ENCODE results near the gene BNC2.

BNC2 gene

DNA sequence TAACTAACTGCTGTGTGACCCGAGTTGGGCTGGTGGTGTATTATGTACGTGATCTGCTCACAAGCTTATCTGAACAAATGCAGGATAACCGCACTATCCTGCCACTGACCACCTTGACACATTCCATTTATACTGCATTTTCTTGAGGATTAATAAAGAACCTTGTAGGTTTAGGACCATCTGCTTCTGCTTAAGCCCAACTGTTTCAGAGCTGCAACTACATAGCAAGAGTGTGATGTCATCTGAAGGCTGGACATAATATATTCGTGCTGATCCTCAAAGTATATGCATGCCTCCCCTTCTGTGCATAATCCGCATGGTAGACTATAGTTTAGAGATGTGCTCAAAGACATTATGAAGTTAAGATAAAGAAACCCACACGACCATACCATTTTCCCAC, 435.9 kb downstream of the BNC2 start:
- no peak for DNase-seq

DNA sequence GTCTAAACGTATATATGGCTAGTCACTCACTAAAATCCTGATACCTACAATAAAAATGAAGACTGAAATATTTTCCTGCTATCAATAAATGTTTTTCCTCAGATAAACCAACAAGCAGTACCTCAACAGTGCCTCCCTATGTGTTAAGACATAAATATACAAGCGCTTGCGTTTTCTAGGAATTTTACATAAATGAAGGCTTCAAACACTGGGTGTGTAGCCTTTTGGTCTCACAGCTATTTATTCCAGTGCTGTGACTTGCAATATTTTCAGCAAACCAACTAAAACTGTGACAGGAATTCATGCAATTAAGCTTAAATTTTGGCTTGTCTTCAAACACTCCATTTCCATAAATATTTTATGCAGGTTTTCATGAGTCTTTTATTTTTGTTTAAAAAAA, 437.0 kb downstream of the BNC2 start:
- no peak for DNase-seq

DNA sequence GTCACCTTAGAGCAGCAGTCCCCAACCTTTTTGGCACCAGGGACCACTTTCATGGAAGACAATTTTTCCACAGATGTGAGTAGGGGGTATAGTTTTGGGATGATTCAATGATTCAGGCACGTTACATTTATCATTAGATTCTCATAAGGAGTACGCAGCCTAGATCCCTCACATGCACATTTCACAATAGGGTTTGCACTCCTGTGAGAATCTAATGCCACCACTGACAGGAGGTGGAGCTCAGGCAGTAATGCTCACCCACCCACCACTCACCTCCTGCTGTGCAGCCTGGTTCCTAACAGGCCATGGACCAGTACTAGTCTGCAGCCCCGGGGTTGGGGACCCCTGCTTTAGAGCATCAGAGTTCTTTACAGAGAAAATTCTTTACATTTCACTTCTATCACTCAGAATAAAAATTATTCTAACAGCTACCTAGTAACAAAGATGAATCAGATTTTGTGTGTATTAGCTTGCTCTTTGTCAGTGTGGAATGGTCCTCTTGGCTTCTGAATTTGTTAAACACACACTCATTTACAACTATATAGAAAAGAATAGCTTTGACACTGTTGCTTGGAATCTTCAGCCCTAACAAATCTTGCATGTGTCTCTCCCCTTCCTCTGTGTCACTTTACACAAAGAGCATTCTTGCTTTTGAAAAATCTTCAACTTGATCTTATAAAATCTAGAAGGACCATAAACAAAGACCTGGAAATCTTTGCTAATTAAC, 438.6 kb downstream of the BNC2 start:
- no peak for DNase-seq

DNA sequence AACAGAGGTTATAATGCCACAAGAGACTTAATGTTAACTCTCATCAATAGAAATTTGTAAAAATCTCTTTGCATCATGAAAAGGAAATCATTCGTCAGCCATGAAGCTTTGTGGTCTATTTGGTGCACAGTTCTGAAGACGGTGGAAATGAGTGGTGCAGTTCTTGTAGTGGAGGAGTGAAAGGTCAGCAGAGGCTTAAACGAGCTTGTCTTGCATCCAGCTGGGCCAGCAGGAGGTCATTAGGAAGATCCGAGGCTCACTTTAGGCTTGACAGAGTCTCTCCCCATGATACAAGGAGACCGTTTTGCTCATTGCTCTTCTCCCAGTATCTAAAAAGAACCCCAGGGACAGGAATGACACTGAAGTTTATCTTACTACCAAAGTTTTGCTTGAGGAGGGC, 440.8 kb downstream of the BNC2 start:
- no peak for DNase-seq

DNA sequence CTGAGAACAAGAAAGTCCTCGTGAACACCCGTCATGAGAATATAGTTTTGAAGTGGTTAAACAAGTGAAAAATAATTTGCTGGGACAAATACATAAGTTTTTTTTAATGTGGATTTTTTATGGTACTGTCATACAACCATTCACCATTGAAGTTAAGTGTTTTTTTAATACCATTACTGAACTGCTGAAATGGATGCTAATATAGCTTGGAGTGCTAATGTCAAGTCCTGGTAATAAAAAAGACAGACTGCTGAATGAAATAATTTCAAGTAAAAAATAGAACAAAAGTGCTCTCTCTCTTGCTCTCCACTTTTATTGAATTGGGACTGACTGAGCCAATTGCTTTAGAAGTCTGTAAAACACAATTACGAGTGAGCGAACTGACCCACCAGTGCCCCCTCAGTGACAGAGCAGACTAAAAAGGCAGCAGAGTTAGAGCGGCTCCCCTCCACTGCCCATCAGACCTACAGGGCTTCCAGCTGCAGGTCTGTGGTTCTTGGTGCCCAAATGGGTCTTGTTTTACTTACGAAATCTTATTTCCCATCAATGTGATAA, 442.5 kb downstream of the BNC2 start:
- no peak for DNase-seq

DNA sequence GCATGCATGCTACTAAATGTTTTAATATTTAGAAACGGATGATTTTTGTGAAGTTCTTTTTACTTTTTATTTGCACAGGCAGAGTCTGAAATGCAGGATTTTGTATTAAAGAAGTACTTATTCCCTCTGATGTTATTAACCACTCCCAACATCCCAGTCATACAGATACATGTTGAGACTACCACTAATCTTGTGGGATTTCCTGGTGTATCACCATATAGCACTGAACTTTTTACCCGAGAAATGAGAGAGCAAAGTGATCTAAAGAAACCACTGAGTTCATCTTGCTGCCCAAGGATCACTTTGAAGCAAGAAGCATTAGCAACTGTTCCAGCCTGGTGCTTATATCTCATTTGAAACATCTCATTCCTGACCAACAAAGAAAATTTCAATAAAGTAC, 443.8 kb downstream of the BNC2 start:
- no peak for DNase-seq

DNA sequence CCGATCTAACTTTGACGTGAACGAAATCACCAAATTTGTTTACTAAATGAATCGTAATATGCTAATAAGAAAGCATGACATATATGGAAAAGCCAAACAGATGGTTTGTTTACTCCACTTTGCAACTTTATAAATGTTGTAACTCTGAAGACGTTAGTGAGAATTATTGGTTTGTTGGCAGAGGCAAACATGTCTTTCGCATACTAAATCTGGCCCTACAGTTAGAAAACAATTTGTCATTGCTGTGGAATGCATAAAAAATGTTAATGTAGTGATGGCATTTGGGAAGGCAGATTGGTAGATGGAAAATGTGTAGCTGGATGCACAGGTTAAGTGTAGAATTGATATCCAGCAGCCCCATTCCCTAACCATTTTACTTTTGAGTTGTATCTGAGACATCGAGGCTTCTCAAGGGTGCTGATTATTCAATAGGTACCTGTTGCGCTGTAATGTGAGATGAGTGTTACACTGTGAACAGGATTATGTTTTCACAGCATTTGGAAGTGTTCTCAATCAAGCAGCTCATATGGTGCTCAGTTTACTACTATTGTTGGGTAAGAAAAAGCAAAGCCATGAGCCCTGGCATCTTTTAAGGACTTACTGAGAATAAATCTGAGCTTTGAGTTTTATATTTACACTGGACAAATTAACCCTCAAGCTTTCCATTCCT, 444.8 kb downstream of the BNC2 start:
- no peak for DNase-seq

DNA sequence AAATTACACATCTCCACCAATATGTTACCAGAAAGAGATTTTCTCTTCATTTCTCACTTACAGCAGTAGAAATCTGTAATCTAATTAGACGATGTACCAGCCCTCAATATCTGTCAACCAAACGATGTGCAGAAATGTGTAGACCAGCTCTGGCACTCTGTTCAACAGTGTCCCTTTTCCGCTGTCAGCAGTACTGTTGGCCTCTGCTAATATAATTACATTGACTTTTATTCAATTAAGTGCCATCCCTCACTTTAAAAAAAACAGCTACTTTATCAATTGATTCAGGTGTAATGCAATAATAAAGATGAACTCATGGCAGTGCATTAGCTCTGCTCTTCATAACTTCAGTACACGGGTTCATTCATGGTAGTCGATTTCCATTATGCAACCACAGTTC, 448.4 kb downstream of the BNC2 start:
- no peak for DNase-seq

DNA sequence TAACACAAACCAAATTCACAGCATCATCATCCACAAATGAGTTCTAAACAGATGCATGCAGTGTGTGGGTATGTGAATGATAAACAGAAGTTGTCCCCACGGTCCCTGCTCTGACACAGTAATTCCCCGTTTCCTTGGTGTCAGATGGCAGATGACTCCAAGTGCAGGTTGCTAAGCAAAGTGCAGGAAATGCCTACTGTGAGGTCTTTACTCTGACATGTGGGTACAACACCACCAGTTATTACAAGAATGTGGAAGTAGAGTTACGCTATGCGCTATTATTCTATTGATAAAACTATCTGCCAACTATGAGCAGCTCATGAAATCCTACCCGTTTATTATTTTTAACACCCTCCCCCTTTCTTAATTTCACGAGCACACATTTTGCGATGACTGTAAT, 448.9 kb downstream of the BNC2 start:
- no peak for DNase-seq

DNA sequence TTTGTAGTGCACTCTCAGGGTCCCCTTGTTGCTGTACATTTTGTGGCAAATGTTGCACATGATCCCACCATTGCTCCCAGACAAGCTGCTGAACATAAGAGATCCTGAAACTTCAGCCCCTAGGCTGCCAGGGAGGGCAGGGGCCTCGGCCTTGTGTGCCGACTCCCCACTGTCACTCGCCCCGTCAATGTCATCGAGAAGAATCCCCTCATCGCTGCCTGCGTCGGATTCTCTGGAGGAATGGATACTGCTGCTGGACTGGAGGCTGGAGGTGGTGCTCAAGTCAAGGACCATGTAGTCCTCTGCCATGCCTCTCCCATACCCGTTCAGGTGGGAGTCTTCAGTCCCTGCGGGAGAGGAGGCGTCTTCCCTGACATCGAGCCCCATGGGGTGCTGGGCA, 451.3 kb downstream of the BNC2 start:
- no peak for DNase-seq

DNA sequence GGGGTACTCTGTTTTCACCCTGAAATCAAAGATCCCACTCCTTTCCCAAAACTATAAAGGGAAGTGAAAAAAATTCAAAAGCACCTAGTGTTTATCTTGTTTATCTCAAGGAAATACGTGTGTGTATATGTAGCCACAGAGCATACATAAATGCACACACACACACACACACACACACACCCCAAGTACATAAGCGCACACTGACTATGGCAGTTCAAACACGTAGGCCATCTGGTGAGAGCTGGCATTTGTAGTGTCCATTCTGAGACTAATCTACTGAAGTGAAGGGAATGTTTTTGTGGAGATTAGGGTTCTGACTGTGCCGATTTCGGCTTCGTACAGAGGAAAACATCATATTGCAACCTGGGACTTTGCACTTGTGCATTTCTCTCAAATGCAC, 451.7 kb downstream of the BNC2 start:
- DNase-seq: no peak

DNA sequence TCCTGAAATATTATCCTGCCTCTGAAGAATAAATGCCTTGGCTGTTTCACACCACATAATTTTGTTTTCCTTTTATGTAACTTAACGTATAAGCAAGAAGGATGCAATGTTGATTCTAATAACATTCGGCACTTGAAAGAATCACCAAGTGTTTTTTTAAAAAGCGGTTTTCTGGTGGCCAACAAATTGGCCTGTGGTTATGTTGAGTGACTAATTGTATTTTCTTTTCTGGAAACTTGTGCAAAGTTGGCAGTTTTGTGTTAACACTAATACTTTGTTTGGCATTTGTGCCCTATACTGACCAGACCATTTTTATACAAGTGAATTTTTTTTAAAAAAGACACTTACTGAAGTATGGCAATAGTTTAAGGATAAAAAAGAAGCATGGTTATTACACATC, 452.7 kb downstream of the BNC2 start:
- no peak for DNase-seq

DNA sequence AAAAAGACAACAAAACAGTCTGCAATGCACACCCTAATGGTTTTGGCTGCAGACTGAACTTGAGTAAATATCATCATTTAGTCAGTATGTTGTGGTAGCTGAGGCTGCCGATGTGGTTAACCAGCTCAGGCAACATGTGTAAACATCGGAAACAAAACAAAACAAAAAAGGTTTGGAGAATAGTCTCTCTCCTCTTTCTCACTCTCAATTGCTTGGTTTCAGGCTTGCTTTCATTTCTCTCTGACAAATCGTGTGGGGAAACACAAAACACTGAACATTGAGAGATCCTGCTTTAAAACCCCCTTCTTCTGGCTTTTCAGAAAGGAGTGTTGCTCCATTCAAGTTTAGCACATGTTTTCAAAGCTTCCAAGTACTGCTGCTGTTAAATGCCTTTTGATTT, 453.3 kb downstream of the BNC2 start:
- no peak for DNase-seq

DNA sequence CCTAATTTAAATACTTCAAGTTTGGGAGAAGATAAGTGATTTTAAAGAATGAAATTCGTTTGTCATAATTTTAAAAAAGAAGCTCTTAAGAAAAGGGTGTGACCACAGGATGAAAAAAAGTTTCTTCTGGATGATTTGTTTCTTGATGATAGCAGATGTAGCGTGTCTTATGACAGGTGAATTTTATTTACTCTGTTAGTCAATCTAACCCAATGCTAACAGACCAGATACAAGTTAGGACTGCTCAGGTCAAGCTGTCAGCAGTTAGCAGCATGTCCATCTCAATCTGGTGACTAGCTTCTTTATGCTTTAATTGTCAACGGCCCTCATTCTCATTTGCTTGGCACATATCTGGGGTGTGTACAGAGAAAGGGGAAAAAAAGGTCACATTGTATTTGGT, 456.0 kb downstream of the BNC2 start:
- no peak for DNase-seq

DNA sequence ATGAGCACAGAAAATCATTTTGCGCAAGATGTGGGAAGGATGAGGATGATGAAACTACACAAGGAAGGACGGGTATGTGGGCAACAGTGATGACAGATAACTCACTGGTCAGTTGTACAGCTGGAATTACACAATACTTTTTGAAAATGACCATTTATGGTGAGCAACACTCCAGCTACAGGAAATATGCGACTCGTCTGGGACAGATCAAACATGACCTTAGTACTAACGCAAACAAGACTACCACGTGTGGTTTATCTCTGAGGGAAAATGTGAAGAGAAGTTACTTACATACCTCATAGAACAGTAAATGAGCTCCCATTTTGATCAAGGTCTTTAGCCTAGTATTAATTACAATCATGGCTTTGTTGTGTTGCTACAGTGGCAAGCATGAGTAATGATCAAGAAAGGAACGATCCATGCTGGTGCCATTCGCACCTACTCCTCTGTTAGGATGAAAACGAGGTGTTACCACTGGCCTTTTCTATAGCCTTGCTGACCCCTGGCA, 456.9 kb downstream of the BNC2 start:
- no peak for DNase-seq

DNA sequence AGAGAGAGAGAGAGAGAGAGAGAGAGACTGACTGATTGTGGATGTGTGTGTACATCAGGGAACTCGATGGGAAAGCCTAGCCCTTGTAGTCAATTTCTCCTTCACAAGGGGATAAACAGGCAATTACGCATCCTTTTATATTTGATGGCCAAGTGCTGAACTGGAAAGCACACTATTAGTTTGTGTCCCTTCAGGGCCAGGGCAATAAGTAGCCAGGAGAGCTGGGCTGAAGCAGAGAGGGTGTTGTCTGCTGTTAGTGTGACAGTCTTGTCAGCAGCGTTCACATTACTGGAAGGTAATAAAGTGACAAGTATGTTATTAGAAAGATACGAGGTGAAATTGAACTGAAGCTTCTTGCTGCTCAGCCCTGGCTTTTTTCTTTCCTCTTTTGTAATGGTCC, 457.7 kb downstream of the BNC2 start:
- DNase-seq: no peak

DNA sequence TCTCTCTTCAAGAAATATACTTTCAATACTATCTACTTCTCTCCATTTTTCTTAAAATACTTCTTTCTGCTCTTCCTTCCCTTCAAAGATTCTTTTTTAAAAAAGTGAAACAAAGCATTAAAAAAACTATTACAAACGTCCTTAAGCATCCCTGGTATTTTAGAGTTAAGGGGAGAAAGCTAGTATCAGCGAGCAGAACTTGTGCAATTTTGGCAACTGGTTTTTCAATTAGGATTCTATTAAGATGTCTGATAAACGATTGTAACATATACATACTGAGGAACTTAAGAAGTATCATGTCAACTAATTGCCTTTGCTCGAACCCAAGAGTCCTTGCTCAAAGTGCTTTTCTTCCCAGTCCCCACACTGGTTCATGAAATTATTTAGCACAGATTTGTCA, 459.2 kb downstream of the BNC2 start:
- DNase-seq: no peak

DNA sequence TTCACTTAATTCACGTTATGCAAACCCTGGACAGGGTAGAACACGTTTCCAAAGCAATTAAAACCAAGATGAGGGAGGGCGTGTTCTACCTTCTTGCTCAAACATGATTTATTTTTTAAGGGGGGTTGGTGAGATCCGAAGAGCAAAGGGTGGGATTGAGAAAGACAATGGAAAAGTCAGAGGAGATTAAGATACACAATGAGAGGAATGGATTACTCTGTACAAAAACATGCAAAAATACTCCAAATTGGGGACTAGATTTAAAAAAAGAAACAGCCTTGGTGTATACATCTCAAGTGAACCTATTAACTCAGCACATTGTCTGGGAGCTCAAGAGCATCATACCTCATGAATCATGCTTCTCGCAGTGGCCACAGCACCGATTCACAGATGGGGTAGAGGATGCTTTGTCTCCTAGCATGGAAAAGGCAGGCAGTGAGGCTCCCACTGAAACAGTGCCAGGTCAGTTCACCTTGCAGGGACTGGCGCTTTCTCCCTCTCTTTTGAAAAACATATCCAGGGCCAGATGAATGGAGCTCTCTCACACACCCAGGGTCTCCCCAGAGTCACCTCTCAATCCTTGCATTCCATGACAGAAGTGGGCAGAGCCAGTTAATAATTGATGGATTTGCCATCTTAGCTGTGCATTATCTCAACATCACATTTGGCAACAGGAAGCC, 459.7 kb downstream of the BNC2 start:
- no peak for DNase-seq

DNA sequence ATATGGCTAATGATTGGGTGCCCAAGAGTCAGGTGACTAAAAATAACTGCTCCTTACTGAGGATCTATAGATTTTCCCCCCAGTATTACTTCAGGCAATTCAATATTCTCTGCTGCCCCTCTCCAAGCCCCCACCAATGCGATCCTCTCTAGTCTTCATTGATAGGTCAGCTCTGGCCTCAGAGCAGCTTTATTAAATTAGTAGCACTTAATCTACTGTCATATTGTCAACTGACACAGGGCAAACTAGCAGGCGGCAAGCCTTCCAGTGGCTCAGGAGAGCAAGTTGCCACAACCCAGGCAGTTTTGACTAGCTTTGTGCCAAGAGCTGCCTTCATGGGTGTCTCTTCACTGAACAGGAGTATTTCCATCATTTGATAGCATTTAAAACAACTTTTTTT, 462.9 kb downstream of the BNC2 start:
- DNase-seq: no peak

DNA sequence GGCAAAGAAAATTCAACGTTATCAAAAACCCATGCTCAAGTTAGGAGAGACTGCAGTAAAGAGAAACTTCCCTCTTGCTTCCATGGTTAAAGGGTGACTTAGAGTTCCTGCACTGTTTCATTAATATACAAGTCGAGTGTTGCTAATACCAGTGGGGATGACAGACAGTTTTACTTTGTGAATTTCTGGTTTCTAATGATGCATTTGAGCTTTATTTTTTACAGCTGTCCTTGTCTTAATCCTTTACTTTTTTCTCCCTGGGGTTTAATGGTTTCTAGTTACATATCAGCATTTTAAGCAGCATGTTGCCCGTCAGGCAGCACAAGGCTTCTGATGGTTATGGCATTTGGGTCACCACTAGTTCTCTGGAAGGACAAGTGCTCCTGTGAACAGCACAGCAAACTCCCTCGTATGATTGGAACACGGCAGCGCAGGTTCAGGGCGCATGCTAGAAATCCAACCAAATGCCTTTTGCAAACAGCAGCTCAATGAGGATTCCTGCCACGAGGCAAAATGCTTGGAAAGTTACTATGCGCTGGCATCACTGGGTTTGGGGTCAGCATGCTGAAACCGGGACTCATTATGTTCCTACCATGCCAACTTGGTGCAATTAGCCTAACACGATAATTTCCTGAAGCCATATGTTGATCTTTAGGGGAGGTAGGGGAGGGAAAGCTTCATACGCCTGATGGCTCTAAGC, 463.8 kb downstream of the BNC2 start:
- DNase-seq: no peak

DNA sequence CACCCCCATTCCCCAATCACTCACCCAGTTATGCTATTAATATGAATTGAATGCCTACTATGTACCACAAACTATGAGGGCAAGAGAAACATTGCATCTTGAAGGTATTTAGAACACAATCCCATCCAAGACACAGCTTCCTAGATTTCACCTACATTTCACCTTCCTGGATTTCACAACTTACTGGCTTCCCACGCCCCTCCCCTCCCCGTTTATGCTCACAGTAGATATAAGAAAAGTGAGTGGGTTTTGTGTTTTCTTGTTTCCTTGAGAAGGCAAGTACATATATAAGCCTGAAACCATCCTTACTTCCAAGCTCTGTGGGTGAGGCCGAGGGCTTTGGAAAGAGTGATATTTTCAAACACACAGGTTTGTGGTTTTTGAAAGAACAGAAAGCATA, 465.0 kb downstream of the BNC2 start:
- no peak for DNase-seq

DNA sequence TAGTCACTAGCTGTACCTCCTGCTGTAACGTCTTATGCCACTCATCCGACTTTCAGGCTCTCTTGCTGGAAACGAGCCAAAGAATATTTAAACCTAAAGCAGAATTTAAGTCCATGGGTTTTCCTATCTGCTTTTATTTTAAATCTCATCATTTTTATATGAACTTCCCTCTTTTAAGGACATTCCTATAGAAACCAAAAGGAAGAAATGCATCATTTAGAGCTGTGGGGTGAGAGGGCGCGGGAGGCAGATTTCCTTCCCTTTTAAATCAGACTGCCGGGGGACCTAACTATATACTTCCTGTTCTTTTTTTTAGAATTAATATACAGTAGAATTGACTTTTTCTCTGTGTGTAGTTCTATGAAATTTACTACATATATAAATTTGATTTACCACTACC, 468.8 kb downstream of the BNC2 start:
- no peak for DNase-seq

DNA sequence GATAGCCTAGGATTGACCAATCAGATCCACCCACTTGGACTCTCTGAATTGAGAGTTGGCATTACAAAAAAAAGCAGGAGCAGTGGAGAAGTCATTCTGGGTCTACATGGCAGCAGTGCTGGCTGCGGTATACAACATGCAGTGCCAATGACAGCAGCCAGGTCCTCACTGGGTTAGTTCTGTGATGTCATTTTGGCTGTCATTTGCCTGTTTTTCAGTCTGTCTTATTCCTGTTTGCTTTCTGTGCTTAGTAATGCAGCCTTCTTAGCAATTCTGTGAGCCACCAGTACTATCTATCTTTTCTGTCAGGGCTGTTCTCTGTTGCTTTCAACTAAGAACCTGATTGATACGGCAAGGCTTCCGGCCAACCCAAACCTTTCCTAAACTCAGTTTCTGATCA, 471.8 kb downstream of the BNC2 start:
- DNase-seq: no peak

Data from midbrain (tissue), 1 donor.